Hematopoietic multipotent progenitor cell (in vitro differentiated cells): ENCODE results near the gene FAM24A. TPM values are rescaled to one million over a fixed set of nuclear protein-coding genes. Genes with fewer than 3 reads are reported as not detected.
"Not testable (repeated sequence)": the region's sequence is repeated elsewhere in the genome, so short reads cannot be mapped to it uniquely, and the experiment has no call there.

ENCODE experiments used
- DNase-seq, 3 donors: peaks; one replicate each; pipeline ENCODE4 v3.0.0-alpha.2; 2011 to 2015; ENCODE audit warnings: low read depth in 2 of 3, low spot score in 2 of 3
- total RNA-seq: library from RNA; depleted of rRNA; stranded (reverse); fragments of >200 nt; gene quantifications from one replicate; pipeline ENCODE4 v1.2.3, GENCODE V29; 2012

FAM24A gene, protein sequence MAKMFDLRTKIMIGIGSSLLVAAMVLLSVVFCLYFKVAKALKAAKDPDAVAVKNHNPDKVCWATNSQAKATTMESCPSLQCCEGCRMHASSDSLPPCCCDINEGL
- total RNA-seq, result not detected

GRCh38 chr10:122910310-122910709, at the start of gene FAM24A:
FAM24A (plus strand) TSS chr10:122910610; CDS start chr10:122911635, 1,025 bp downstream.
- no peak for DNase-seq

- no peak for DNase-seq
Observed at GRCh38 chr10:122861711-122862161, 48.7 kb upstream of the FAM24A start.

- DNase-seq, result no peak
Observed at GRCh38 chr10:122863216-122864193, 46.9 kb upstream of the FAM24A start.

- no peak for DNase-seq
Observed at GRCh38 chr10:122864194-122864592, 46.2 kb upstream of the FAM24A start.

- no peak for DNase-seq
Observed at GRCh38 chr10:122864901-122865300, 45.5 kb upstream of the FAM24A start.

GRCh38 chr10:122866757-122867482, 43.5 kb upstream of the FAM24A start:
- DNase-seq, result not testable (repeated sequence)

GRCh38 chr10:122868768-122869167, 41.6 kb upstream of the FAM24A start:
- DNase-seq, result not testable (repeated sequence)

- DNase-seq, result not testable (repeated sequence)
Observed at GRCh38 chr10:122871947-122872346, 38.5 kb upstream of the FAM24A start.

DNA sequence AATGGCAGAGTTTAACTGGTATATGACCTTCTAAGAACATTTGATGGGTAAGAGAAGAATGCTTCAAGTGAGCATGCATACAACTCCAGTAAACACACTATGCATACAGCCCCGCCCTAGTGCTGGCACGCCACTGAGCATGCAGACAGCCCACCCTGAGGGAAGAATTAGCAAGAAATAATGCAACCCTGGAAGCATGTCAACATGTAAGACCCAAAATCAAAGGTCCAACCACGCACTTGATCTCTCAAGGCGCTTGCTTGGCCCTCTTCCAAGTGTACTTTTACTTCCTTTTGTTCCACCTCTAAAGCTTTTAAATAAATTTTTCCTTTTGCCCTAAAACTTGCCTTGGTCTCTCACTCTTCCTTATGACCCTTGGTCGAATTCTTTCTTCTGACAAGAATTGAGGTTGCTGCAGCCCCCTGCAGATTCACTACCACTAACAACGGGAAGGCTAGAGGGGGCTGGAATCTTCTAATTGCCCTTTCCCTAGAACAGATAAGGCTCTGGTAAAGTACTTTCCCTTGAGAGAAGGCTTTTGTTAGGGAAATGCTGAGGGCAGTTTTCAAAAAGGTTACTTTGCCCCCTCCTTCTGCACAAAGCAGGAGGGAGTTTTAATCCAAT, 34.5 kb upstream of the FAM24A start:
- no peak for DNase-seq

DNA sequence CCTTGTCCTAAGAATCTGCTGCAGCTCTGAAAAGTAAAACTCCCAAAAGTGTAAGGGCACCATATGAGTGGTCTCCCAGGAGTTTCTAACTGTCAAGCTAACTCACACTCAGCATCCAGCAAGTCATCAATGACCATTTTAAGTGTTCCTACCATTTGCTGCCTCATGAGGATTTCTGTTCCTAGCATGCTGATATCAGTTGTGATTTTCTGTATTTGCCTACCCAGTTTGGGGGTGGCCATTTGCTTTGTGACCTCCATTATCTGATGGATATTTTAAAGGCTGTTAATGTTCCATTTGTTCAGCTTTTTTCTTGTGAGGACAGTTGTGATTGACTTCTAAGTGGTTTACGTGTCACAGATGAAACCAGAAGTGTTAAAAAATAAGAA, 33.9 kb upstream of the FAM24A start:
- DNase-seq, result no peak

DNA sequence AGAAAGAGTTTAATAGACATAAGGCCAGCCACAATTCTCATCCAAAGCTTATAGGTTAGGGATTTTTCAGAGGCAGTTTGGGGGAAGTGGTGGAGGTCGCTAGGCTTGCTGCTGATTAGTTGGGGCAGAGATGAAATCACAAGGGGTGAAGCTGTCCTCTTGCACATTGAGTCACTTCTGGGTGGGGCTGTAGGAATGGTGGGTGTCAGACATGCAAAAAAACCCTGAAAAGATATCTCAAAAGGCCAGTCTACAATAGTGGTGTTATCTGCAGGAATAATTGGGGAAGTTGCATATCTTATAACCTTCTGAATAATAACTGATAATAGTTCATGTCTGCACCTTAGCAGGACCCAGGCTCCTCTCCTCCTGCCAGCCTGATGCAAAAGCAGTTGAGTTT, 33.1 kb upstream of the FAM24A start:
- peak in 2 of 3 donors; percentile 20 to 24 for DNase-seq

- DNase-seq, result peak in 2 of 3 donors; percentile 8 to 34
Observed at GRCh38 chr10:122878799-122879338, 31.5 kb upstream of the FAM24A start.

- DNase-seq, result peak; percentile 88 to 98 (median 95)
Observed at GRCh38 chr10:122879339-122880273, 30.8 kb upstream of the FAM24A start, which contains the start of gene FAM24B. FAM24B (minus strand) TSS chr10:122879581; CDS start chr10:122850515, 29,066 bp downstream.

DNA sequence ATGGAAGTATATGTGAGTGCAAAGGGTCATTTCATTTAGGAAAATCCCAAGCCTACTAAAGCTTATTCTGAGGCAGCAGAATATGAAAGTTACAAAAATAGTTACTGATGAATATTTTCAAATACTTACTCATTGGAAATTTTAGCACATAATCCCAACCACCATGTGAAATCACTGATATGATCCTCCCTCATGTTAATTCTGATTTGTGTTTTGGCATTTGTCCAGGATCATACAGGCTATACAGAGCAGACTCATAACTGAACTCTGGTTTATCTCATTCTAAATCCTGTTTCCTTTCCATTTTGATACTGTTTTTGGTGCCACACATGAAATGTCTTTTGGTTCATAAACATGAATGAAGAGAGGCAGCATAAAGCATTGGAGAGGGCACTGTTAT, 27.6 kb upstream of the FAM24A start:
- peak in 2 of 3 donors; percentile 16 to 43 for DNase-seq

DNA sequence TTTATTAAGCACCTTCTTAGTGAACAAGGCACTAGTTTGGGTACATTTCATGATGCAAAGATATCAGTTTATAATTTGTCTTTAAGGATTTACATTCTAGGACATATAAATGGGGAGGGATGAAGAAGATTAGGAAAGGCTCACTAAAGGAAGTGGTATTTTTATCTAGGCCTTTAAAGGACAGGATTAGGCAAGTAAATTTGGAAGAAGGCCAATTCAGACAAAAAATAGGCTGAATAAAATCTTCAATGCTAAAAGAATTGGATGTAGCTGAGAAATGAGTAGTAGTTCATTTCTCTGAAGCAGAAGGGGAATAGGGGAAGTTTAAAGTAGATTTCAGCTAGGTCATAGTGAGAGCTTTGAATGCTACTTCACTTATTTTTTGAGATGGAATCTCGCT, 26.2 kb upstream of the FAM24A start:
- no peak for DNase-seq

GRCh38 chr10:122894261-122894944, 16.0 kb upstream of the FAM24A start:
- DNase-seq, result no peak

DNA sequence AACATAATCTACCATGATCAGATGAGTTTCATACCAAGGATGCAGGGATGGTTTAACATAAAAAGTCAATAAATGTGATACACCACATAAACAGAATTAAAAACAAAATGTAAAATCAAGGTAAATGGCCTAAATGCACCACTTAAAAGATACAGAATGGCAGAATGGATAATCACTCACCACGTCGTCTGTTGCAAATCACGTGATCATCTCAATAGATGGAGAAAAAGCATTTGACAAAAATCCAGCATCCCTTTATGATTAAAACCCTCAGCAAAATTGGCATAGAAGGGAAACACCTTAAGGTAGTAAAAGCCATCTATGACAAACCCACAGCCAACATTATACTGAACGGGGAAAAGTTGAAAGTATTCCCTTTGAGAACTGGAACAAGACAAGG, 6.5 kb upstream of the FAM24A start:
- not testable (repeated sequence) for DNase-seq

GRCh38 chr10:122911889-122912484, 1.6 kb downstream of the FAM24A start:
- DNase-seq, result peak; percentile 16 to 76 (median 45)
